ENCODE results near the gene BACH2. TPM values are rescaled to one million over a fixed set of nuclear protein-coding genes. Genes with fewer than 3 reads are reported as not detected.
"Not testable (repeated sequence)": the region's sequence is repeated elsewhere in the genome, so short reads cannot be mapped to it uniquely, and the experiment has no call there.

Gene BACH2
- total and polyA plus RNA-seq, 9 donors = 3.4 to 5.8 (median 4.6) TPM

GRCh38 chr6:90131614-90132423, 164.8 kb downstream of the BACH2 start:
- peaks cover 1% of the 10 kb centered on the region for H3K36me3 ChIP-seq (ENCODE audit: control insufficient read depth, insufficient read depth, low read length)
- peak; percentile 85 for DNase-seq

GRCh38 chr6:90131125-90131524, 165.5 kb downstream of the BACH2 start:
- Histone ChIP-seq H3K27me3 (ENCODE audit: control insufficient read depth, insufficient read depth, low read length) (no peaks in the 10 kb centered on the region), H3K4me1 (ENCODE audit: control insufficient read depth, insufficient read depth, low read length) (peaks cover 10% of the 10 kb centered on the region), H3K36me3 (ENCODE audit: control insufficient read depth, insufficient read depth, low read length) (peaks cover 2% of the 10 kb centered on the region), H3K4me3 (ENCODE audit: low read length) (no peak overlapping the region), H3K9me3 (replicated peaks; ENCODE audit: control insufficient read depth, low read depth, low read length) (no peaks in the 10 kb centered on the region), H3K27ac (ENCODE audit: low read length) (peak overlapping the region; percentile 54)
- no CpG with 5 or more reads among the region's 1 CpG for WGBS (ENCODE audit: insufficient coverage)
- no peak for DNase-seq

More at GRCh38 chr6:90131614-90132423, 164.8 kb downstream of the BACH2 start:
- H3K4me1 ChIP-seq (ENCODE audit: control insufficient read depth, insufficient read depth, low read length) = peaks cover 9% of the 10 kb centered on the region
- peak overlapping the region; percentile 54 for H3K27ac ChIP-seq (ENCODE audit: low read length)
- no peaks in the 10 kb centered on the region for H3K27me3 ChIP-seq (ENCODE audit: control insufficient read depth, insufficient read depth, low read length)
- 69% methylated on average over 4 of the region's 7 CpGs for WGBS (ENCODE audit: insufficient coverage)
- no peak overlapping the region for H3K4me3 ChIP-seq (ENCODE audit: low read length)
- no peaks in the 10 kb centered on the region for H3K9me3 ChIP-seq (replicated peaks; ENCODE audit: control insufficient read depth, low read depth, low read length)

- not testable (repeated sequence) for H3K27ac ChIP-seq (ENCODE audit: low read length); H3K4me3 ChIP-seq (ENCODE audit: low read length); DNase-seq; H3K9me3 ChIP-seq (replicated peaks; ENCODE audit: control insufficient read depth, low read depth, low read length); H3K27me3 ChIP-seq (ENCODE audit: control insufficient read depth, insufficient read depth, low read length); H3K36me3 ChIP-seq (ENCODE audit: control insufficient read depth, insufficient read depth, low read length)
- no CpG with 5 or more reads among the region's 2 CpGs for WGBS (ENCODE audit: insufficient coverage)
- H3K4me1 ChIP-seq (ENCODE audit: control insufficient read depth, insufficient read depth, low read length) = peaks cover 16% of the 10 kb centered on the region
Observed at GRCh38 chr6:90128687-90129086, 168.0 kb downstream of the BACH2 start.

- WGBS (ENCODE audit: insufficient coverage) = 63% methylated on average over 6 of the region's 7 CpGs
- H3K36me3 ChIP-seq (ENCODE audit: control insufficient read depth, insufficient read depth, low read length) = peaks cover 2% of the 10 kb centered on the region
- no peak overlapping the region for H3K27ac ChIP-seq (ENCODE audit: low read length)
- H3K27me3 ChIP-seq (ENCODE audit: control insufficient read depth, insufficient read depth, low read length) = no peaks in the 10 kb centered on the region
- H3K9me3 ChIP-seq (replicated peaks; ENCODE audit: control insufficient read depth, low read depth, low read length) = no peaks in the 10 kb centered on the region
- peaks cover 16% of the 10 kb centered on the region for H3K4me1 ChIP-seq (ENCODE audit: control insufficient read depth, insufficient read depth, low read length)
- DNase-seq = no peak
- H3K4me3 ChIP-seq (ENCODE audit: low read length) = no peak overlapping the region
Observed at GRCh38 chr6:90127595-90127994, 169.0 kb downstream of the BACH2 start.

GRCh38 chr6:90126839-90127238, 169.8 kb downstream of the BACH2 start:
- WGBS (ENCODE audit: insufficient coverage) = 100% methylated on average over 1 of the region's 4 CpGs
- DNase-seq = no peak
- Histone ChIP-seq H3K27ac (ENCODE audit: low read length) (no peak overlapping the region), H3K27me3 (ENCODE audit: control insufficient read depth, insufficient read depth, low read length) (no peaks in the 10 kb centered on the region), H3K36me3 (ENCODE audit: control insufficient read depth, insufficient read depth, low read length) (peaks cover 2% of the 10 kb centered on the region), H3K9me3 (replicated peaks; ENCODE audit: control insufficient read depth, low read depth, low read length) (no peaks in the 10 kb centered on the region), H3K4me3 (ENCODE audit: low read length) (no peak overlapping the region), H3K4me1 (ENCODE audit: control insufficient read depth, insufficient read depth, low read length) (peaks cover 16% of the 10 kb centered on the region)

GRCh38 chr6:90126181-90126580, 170.5 kb downstream of the BACH2 start:
- Histone ChIP-seq H3K27me3 (ENCODE audit: control insufficient read depth, insufficient read depth, low read length) (no peaks in the 10 kb centered on the region), H3K4me1 (ENCODE audit: control insufficient read depth, insufficient read depth, low read length) (peaks cover 14% of the 10 kb centered on the region), H3K4me3 (ENCODE audit: low read length) (no peak overlapping the region), H3K36me3 (ENCODE audit: control insufficient read depth, insufficient read depth, low read length) (peaks cover 2% of the 10 kb centered on the region), H3K27ac (ENCODE audit: low read length) (no peak overlapping the region), H3K9me3 (replicated peaks; ENCODE audit: control insufficient read depth, low read depth, low read length) (no peaks in the 10 kb centered on the region)
- WGBS (ENCODE audit: insufficient coverage) = 64% methylated on average over 3 of the region's 5 CpGs
- DNase-seq = no peak

GRCh38 chr6:90124874-90125510, 171.7 kb downstream of the BACH2 start:
- Histone ChIP-seq H3K4me3 (ENCODE audit: low read length) (no peak overlapping the region), H3K9me3 (replicated peaks; ENCODE audit: control insufficient read depth, low read depth, low read length) (no peaks in the 10 kb centered on the region), H3K4me1 (ENCODE audit: control insufficient read depth, insufficient read depth, low read length) (peaks cover 10% of the 10 kb centered on the region), H3K36me3 (ENCODE audit: control insufficient read depth, insufficient read depth, low read length) (peaks cover 2% of the 10 kb centered on the region), H3K27ac (ENCODE audit: low read length) (peak overlapping the region; percentile 31), H3K27me3 (ENCODE audit: control insufficient read depth, insufficient read depth, low read length) (no peaks in the 10 kb centered on the region)
- 61% methylated on average over 3 of the region's 5 CpGs for WGBS (ENCODE audit: insufficient coverage)
- peak; percentile 71 for DNase-seq

GRCh38 chr6:90123831-90124230, 172.8 kb downstream of the BACH2 start:
- peak; percentile 51 for DNase-seq
- no peaks in the 10 kb centered on the region for H3K27me3 ChIP-seq (ENCODE audit: control insufficient read depth, insufficient read depth, low read length)

GRCh38 chr6:90121982-90122381, 174.7 kb downstream of the BACH2 start:
- Histone ChIP-seq H3K4me1 (ENCODE audit: control insufficient read depth, insufficient read depth, low read length) (peaks cover 9% of the 10 kb centered on the region), H3K27me3 (ENCODE audit: control insufficient read depth, insufficient read depth, low read length) (no peaks in the 10 kb centered on the region), H3K9me3 (replicated peaks; ENCODE audit: control insufficient read depth, low read depth, low read length) (no peaks in the 10 kb centered on the region), H3K27ac (ENCODE audit: low read length) (no peak overlapping the region), H3K4me3 (ENCODE audit: low read length) (no peak overlapping the region), H3K36me3 (ENCODE audit: control insufficient read depth, insufficient read depth, low read length) (peaks cover 2% of the 10 kb centered on the region)
- 90% methylated on average over 2 of the region's 4 CpGs for WGBS (ENCODE audit: insufficient coverage)
- no peak for DNase-seq

More at GRCh38 chr6:90123831-90124230, 172.8 kb downstream of the BACH2 start:
- H3K4me3 ChIP-seq (ENCODE audit: low read length) = no peak overlapping the region
- H3K27ac ChIP-seq (ENCODE audit: low read length) = no peak overlapping the region
- no peaks in the 10 kb centered on the region for H3K9me3 ChIP-seq (replicated peaks; ENCODE audit: control insufficient read depth, low read depth, low read length)
- peaks cover 2% of the 10 kb centered on the region for H3K36me3 ChIP-seq (ENCODE audit: control insufficient read depth, insufficient read depth, low read length)
- WGBS (ENCODE audit: insufficient coverage) = no CpG with 5 or more reads among the region's 7 CpGs
- peaks cover 10% of the 10 kb centered on the region for H3K4me1 ChIP-seq (ENCODE audit: control insufficient read depth, insufficient read depth, low read length)

- Histone ChIP-seq H3K9me3 (replicated peaks; ENCODE audit: control insufficient read depth, low read depth, low read length) (no peaks in the 10 kb centered on the region), H3K4me3 (ENCODE audit: low read length) (no peak overlapping the region), H3K27ac (ENCODE audit: low read length) (no peak overlapping the region), H3K27me3 (ENCODE audit: control insufficient read depth, insufficient read depth, low read length) (no peaks in the 10 kb centered on the region), H3K36me3 (ENCODE audit: control insufficient read depth, insufficient read depth, low read length) (no peaks in the 10 kb centered on the region), H3K4me1 (ENCODE audit: control insufficient read depth, insufficient read depth, low read length) (peaks cover 3% of the 10 kb centered on the region)
- DNase-seq = no peak
- no CpG with 5 or more reads among the region's 2 CpGs for WGBS (ENCODE audit: insufficient coverage)
Observed at GRCh38 chr6:90120327-90120726, 176.3 kb downstream of the BACH2 start.

All from muscle of leg (tissue), 11 donors.